Activated naive CD8-positive, alpha-beta T cell treated with anti-CD3 and anti-CD28 coated beads, Interleukin-2, amount 50 U/mL, for 16 hours (primary cell): ENCODE results near the gene PSD2.

ENCODE experiments used
- DNase-seq: peaks from one replicate; pipeline ENCODE4 v3.0.0-alpha.2; 2020; ENCODE audit warnings: low read depth, low spot score

The PSD2 gene

GRCh38 chr5:139872851-139873794 lies 77.5 kb downstream of the PSD2 start:
- no peak for DNase-seq

GRCh38 chr5:139875957-139876356 lies 80.3 kb downstream of the PSD2 start:
- no peak for DNase-seq

DNA sequence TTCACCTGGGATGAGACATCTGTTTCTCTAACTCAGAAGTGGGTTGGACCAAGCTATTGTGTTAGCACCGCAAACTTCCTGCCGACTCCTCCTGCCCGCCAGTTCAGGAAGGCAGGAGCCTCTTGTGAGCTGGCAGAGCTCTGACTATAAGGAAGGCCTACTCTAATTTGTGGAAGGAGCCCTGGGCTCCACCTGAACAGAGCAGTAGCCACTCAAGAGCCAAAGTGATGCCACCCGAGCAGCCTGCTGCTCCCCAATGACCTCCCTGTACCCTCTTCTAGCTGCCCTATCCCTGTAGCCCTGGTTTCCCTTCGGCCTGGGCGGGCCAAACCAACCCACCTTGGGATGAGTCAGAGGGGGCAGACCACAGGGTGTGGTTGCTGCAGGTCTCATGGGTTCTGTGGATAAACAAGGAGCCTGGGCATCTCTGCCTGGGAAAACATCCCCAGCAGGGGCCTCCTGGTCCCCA lies 81.6 kb downstream of the PSD2 start:
- no peak for DNase-seq

DNA sequence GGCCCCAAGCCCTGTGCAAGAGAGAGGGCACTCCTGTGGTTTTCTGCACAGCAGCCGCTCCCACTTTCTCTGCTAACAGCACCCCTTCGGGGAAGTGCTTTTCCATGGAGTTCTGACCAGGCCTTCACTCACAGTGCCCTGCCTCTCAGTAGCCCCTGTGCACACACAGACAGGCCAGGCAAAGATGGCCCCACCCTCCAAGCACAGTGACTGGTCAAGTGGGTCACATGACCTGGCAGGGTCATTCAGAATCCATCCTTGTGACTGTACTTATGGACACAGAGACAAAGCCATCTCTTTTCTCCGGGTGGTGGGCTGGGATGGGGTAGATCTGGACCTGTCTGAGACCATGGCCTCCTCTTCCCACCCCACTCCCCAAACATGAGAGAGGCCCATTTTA lies 82.5 kb downstream of the PSD2 start:
- DNase-seq: no peak

GRCh38 chr5:139880416-139881142 lies 85.0 kb downstream of the PSD2 start:
- DNase-seq: no peak

DNA sequence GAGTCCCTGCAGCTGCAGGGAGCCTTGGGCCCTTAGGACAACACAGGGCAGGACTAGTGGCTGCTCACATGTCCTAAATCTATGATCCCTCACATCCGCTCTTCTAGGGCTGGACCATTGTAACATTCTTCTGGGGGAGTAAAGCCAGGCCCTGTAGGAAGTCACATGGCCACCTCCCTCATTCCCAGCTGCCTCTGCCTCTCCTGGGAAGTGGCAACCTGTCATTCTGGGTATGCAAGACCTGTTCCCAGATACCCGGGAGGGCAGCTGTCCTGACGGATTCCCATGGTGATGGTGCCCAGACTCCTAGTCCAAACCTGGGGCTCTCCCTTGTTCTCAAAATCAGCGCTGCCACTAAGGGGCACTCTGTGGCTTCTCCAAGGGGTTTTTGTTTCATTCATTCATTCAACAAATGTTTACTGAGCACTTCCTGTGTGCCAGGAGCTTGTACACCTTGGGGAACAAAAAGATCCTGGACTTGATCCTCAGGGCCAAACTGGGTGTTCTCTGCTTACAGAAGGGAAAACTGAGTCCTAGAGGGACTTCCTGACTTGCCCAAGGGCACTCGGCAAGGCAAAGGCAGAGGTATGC lies 85.6 kb downstream of the PSD2 start:
- no peak for DNase-seq

DNA sequence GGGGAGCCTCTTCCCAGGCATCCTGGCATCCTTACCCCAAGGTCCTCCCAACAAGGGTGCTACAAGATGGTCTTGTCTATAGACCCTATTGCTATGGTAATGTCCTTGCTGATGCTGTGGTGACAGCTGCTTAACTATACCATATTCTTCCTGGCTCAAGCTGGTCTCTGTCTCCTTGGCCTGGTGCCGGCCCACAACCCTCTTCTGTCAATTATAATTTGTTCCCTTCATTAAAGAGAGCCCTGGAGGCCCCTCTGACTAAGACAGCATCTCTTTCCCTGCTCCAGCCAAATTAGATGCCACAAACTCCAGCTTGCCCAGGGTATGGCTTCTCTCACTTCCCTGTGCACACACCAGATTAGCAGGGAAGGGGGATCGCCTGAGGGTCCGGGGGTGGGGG lies 86.7 kb downstream of the PSD2 start:
- no peak for DNase-seq

GRCh38 chr5:139882961-139883539 lies 87.4 kb downstream of the PSD2 start:
- no peak for DNase-seq

GRCh38 chr5:139884144-139884543 lies 88.5 kb downstream of the PSD2 start:
- DNase-seq: no peak

GRCh38 chr5:139884734-139885133 lies 89.1 kb downstream of the PSD2 start:
- no peak for DNase-seq

DNA sequence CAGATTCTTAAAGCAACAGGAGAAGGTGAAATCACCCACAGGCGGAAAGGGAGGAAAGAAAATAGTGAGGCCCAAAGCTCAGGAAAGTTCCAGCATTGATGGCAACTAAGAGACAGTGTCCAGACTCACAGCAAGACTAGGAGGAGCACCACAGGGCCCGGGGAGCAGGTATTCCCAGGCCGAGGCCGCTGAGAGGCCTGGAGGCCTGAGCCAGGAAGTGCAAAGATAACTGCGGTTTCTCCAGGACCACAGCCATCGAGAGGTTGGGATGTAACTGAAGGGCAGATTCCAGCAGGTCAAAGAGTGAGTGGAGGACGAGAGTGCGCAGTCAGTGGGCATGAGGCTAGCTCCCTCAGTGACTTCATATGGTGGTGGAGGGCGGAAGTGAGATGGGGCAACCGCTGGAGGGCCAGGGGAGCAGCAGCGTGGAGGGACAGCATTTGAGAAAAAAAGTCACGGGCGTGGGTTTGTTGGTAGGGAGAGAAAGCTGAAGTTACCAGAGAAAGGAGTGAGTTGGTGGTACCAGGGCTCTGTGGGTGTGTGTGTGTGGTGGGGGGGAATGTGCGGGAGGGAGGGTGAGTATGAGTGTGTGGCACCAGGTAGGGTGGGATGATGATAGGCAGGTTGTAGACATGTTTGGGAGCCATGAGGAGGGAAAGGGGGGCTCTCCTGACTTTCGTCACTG lies 89.7 kb downstream of the PSD2 start:
- DNase-seq: no peak

DNA sequence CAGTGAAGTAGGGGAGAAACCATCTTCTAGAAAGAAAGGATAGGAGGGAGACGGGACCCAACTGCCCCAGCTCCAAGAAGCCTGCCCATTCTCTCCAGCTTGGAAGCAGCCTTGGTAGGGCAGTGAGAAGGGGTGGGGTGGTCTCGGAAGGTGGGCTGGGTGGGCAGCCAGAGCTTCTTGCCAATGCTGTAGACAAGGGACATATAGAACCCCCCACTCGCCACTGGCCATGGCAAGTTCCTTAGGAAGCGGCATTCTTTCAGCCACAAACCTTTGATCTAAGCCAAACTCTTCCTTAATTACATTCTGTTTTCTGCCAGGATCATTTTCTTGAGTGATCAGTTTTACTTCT lies 90.2 kb downstream of the PSD2 start:
- no peak for DNase-seq

- no peak for DNase-seq
Measured at GRCh38 chr5:139886213-139886612, 90.6 kb downstream of the PSD2 start.

DNA sequence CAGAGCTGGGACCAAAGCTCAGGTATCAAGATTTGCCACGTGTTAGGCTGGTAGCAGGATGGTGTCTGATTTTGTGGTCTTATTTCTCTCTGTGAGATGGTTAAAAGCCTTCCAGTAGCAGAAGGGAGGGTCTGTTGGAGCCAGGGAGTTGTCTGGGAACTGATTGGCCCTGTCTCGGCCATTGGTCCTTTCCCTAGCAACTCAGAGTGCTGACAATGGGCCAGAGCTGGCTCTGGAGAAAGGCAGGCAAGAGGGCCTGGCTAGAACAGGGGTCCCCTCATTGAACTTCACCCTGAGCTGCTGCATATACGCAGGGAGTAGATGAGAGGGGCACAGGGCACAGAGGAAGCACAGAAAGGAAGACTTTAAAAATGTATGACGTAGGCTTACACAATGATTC lies 92.8 kb downstream of the PSD2 start:
- no peak for DNase-seq

GRCh38 chr5:139889410-139889809 lies 93.8 kb downstream of the PSD2 start:
- no peak for DNase-seq

DNA sequence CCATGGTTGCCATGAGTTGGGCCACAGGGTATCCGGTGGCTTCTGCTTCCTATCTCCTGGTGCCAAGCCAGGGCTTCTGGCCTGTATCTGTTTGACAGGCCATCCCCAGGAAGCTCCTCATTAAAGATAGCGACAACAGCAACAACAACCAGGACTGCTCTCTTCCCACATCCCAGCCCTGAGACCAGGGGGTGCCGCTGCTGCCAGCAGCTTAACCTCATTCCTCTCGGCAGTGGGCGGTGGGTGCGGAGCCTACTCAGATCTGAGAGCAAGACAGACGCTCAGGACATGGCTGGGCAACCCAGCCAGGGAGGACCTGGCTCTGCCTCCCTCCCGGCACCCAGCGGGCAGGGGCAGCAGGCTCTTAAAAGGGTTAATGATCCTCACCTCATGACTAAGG lies 98.3 kb downstream of the PSD2 start:
- no peak for DNase-seq
